Glomerular visceral epithelial cell (primary cell): ENCODE results near the gene RCE1.

Experiments used
- DNase-seq: peaks from one replicate; pipeline ENCODE4 v3.0.0-alpha.2; 2016; ENCODE audit errors: extremely low spot score

RCE1 gene

DNA sequence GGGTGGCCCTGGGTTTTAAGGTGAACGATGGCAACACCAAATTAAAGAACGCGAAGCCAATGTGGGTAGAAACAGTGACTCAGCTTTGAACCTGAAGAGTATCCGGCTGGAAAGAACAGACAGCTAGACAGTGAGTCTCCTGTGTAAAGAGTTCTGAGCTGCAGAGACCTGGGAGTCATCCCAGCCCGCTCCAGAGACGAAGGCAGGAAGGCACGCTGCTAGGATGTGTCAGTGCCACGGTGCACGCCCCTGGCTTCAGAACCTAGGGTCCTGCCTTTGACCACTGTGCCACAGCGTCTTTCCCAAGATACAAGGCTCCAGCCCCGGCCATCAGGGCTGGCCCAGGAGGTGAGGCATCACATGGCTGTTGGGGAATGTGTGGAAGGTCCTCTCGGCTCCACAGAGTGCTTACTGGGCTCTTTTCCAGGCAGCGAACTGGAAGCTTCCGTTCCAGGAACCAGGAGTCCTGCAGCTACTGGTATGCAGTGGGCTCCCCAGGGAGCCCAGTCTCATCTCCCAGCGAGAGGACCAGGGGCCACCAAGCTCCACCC, 43.5 kb downstream of the RCE1 start:
- DNase-seq, result peak; percentile 67

DNA sequence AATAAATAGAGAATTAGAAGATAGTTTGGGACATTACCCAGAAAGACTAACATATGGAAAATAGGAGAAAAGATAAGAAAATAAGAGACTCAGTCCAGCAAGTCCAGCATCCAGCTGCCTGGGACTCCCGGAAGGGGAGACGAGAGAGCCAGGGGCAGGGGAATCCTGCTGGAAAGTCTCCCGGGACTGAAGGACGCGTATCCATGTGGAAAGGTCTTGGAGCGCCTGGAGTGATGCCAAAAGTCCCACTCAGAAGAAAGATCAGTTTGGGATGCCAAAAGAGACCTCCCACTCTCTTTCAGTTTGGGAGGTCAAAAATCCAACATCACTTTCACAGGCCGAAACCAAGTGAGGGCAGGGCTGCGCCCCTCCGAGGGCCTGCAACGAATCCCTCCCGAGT, 44.3 kb downstream of the RCE1 start:
- DNase-seq, result no peak

GRCh38 chr11:66888282-66888681, 45.0 kb downstream of the RCE1 start:
- no peak for DNase-seq

- peak; percentile 46 for DNase-seq
These were observed 46.7 kb downstream of the RCE1 start for GRCh38 chr11:66889960-66890359.

DNA sequence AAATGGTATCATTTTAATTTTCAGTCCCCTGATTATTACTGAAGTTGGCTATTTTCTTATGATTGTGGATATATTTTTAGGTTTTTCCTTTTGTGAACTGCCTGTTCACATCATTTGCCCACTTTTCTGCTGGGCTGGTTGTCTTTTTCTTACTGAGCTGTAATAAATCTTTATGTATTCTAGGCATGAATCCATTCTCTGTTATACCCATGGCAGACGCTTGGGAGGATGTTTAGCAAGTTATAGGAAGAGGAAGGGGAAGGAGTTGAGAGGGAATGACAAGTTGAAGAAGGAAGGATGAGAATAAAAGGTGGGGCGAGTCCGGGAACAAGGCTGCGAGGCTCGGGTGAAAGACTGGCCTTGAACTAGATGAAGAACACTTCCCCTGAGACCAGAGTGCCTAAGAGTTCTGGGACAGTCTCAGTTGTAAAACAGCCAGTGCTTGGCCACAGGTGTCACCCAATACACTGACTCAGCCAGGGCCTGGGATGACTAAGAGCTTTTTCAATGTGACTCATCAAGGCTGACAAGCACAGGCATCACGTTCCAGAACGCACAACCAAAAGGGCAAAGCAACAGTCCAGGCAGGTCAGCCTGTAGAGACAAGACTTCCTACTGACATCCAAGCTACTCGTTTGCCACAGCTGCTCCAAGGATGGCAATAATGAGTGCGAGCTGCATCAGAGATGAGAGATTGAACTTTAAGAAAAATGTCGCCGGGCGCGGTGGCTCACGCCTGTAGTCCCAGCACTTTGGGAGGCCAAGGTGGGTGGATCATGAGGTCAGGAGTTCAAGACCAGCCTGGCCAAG, 48.8 kb downstream of the RCE1 start:
- peak; percentile 88 for DNase-seq

- peak; percentile 18 for DNase-seq
These were observed 49.7 kb downstream of the RCE1 start for GRCh38 chr11:66892911-66893310.

DNA sequence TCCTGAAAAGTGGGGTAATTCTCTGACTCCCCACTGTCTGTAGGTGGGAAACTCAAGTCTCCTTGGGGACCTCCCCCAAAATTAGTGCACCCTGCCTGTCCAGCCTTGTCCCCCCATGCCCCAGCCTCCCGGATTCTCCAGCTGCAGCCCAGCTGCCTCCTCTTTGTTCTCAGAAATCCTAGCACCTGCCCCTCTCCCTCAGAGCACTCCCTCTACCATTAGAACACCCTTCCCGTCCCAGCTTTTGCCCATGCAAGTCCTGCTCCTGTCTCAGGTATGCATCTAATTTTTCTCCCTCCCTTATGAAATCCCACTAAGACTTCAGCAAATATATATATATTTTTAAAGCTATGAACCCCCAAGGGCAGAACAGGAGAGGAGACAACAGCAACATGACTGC, 50.9 kb downstream of the RCE1 start:
- DNase-seq, result no peak
